GM12878 (cell line): ENCODE results near the gene LCOR. TPM values are rescaled to one million over a fixed set of nuclear protein-coding genes. Genes with fewer than 3 reads are reported as not detected.

Experiments used
- ATAC-seq: fragments of 200-7000 bp; cut with Tn5 transposase; 3 replicates; pipeline ENCODE4 v1.9.1; 2020; ENCODE audit warnings: mild to moderate bottlenecking, moderate library complexity
- BruUV-seq: library from RNA; stranded (reverse); fragments of 400-500 nt; replicated peaks from 2 replicates; lab custom pipeline; 2021; lab: Mats Ljungman, UMichigan
- CTCF ChIA-PET: fragments of 300-600 bp; sonication (Branson Sonifier 250); formaldehyde crosslinking; extraction: SDS; loops from one replicate; lab custom pipeline; 2021; ENCODE audit warnings: inconsistent platforms; lab: Yijun Ruan, JAX
- POLR2A ChIA-PET: fragments of 350-600 bp; formaldehyde crosslinking; extraction: SDS; loops from one replicate; lab custom pipeline; 2021; ENCODE audit warnings: inconsistent platforms; lab: Charles Lee
- RAD21 ChIA-PET: fragments of 300-600 bp; sonication (Branson Sonifier 250); formaldehyde crosslinking; loops from one replicate; lab custom pipeline; 2023; ENCODE audit warnings: antibody characterized with exemption; ENCODE audit not compliant: unreplicated experiment; lab: Charles Lee
- SMC1A ChIA-PET: fragments of 300-600 bp; sonication (Branson Sonifier 250); formaldehyde crosslinking; loops from one replicate; lab custom pipeline; 2023; ENCODE audit not compliant: unreplicated experiment, uncharacterized antibody; lab: Charles Lee
- DNase-seq: peaks from one replicate; pipeline ENCODE4 v3.0.0-alpha.2; 2011; ENCODE audit warnings: low read depth, low spot score
- FAIRE-seq: peaks from 3 replicates; lab custom pipeline; 2011; peaks lifted over from hg19 to GRCh38; lab: Jason Lieb, UNC
- H2AFZ ChIP-seq: 2 replicates; pipeline ENCODE4 v1.6.0; 2011; ENCODE audit warnings: low read depth, low read length, control low read depth; ENCODE audit not compliant: control insufficient read depth
- H3K27ac ChIP-seq: 2 replicates; pipeline ENCODE4 v1.5.1; 2011; ENCODE audit warnings: control low read depth; ENCODE audit not compliant: control insufficient read depth, insufficient read depth
- H3K27me3 ChIP-seq, 2 experiments: replicated peaks in 1 of 2; 2 replicates each; pipeline versions ENCODE4 v1.6.0 to v1.6.1; 2011; ENCODE audit warnings: low read length in 1 of 2; ENCODE audit not compliant: control insufficient read depth in 2 of 2, insufficient read depth in 2 of 2
- H3K36me3 ChIP-seq, 2 experiments: 2 replicates each; pipeline ENCODE4 v1.5.1; 2011; ENCODE audit warnings: low read length in 1 of 2; ENCODE audit not compliant: control insufficient read depth in 2 of 2, insufficient read depth in 2 of 2
- H3K4me1 ChIP-seq: 2 replicates; pipeline ENCODE4 v1.6.1; 2011; ENCODE audit warnings: mild to moderate bottlenecking, low read length, moderate library complexity, mixed read lengths; ENCODE audit not compliant: control insufficient read depth, insufficient read depth
- H3K4me2 ChIP-seq: 2 replicates; pipeline ENCODE4 v1.6.0; 2011; ENCODE audit warnings: control low read depth; ENCODE audit not compliant: control insufficient read depth, insufficient read depth
- H3K4me3 ChIP-seq: fragments of 200-600 bp; sonication (generic); 2 replicates; pipeline ENCODE4 v1.5.1; 2016
- H3K79me2 ChIP-seq: 2 replicates; pipeline ENCODE4 v1.6.0; 2011; ENCODE audit warnings: low read length; ENCODE audit not compliant: control insufficient read depth, insufficient read depth
- H3K9ac ChIP-seq: 2 replicates; pipeline ENCODE4 v1.8.0; 2011; ENCODE audit warnings: low read length, control low read depth, mixed read lengths; ENCODE audit not compliant: control insufficient read depth, insufficient read depth
- H3K9me3 ChIP-seq: replicated peaks from 3 replicates; pipeline ENCODE4 v1.5.1; 2011; ENCODE audit warnings: mild to moderate bottlenecking, low read length; ENCODE audit not compliant: control insufficient read depth, insufficient read depth
- H4K20me1 ChIP-seq: 2 replicates; pipeline ENCODE4 v1.6.0; 2011; ENCODE audit not compliant: control insufficient read depth, insufficient read depth
- CEBPB ChIP-seq, 2 experiments: fragments of 150-350 bp in 1 of 2; IDR thresholded peaks; 2 replicates each; pipeline ENCODE4 v1.6.1; 2012 to 2014; ENCODE audit warnings: low read depth in 2 of 2, low read length in 2 of 2, borderline replicate concordance in 1 of 2, inconsistent platforms in 1 of 2
- EZH2 ChIP-seq: IDR thresholded peaks from 2 replicates; pipeline ENCODE4 v1.6.1; 2012; ENCODE audit warnings: low read depth, mild to moderate bottlenecking, control low read depth, inconsistent platforms, low read length, borderline replicate concordance; ENCODE audit not compliant: control insufficient read depth
- FOXK2 ChIP-seq: fragments of 450-650 bp; IDR thresholded peaks from 2 replicates; pipeline ENCODE4 v1.6.1; 2017; ENCODE audit warnings: mild to moderate bottlenecking, moderate library complexity
- NFXL1 ChIP-seq: fragments of 450-650 bp; IDR thresholded peaks from 2 replicates; pipeline ENCODE4 v1.6.1; 2017; ENCODE audit warnings: antibody characterized with exemption, mild to moderate bottlenecking, borderline replicate concordance
- PML ChIP-seq: IDR thresholded peaks from 2 replicates; pipeline ENCODE4 v1.6.1; 2012; ENCODE audit warnings: low read length, inconsistent platforms
- POLR2A ChIP-seq: IDR thresholded peaks from 2 replicates; pipeline ENCODE4 v1.6.1; 2011; ENCODE audit warnings: low read depth, mild to moderate bottlenecking, low read length
- RAD21 ChIP-seq: IDR thresholded peaks from 2 replicates; pipeline ENCODE4 v1.6.1; 2011; ENCODE audit warnings: mild to moderate bottlenecking, low read depth, low read length, moderate library complexity; ENCODE audit not compliant: insufficient read depth
- RCOR1 ChIP-seq: conservative IDR thresholded peaks from 2 replicates; pipeline ENCODE4 v1.6.1; 2012; ENCODE audit warnings: low read depth, low read length, improper control_type of control experiment
- RUNX3 ChIP-seq: IDR thresholded peaks from 2 replicates; pipeline ENCODE4 v1.6.1; 2012; ENCODE audit warnings: low read length, inconsistent platforms
- SPI1 ChIP-seq: IDR thresholded peaks from 2 replicates; pipeline ENCODE4 v1.6.1; 2011; ENCODE audit warnings: low read depth, mild to moderate bottlenecking, low read length, moderate library complexity, borderline replicate concordance; ENCODE audit not compliant: insufficient read depth
- TBL1XR1 ChIP-seq: IDR thresholded peaks from 2 replicates; pipeline ENCODE4 v1.6.1; 2012; ENCODE audit warnings: low read depth, low read length, improper control_type of control experiment
- ZNF207 ChIP-seq: fragments of 450-650 bp; IDR thresholded peaks from 2 replicates; pipeline ENCODE4 v1.6.1; 2014; ENCODE audit warnings: antibody characterized with exemption, mild to moderate bottlenecking, borderline replicate concordance
- WGBS: methylation state at CpG from one replicate; pipeline ENCODE4 v1.1.6; 2016; ENCODE audit warnings: low lambda C conversion rate; ENCODE audit not compliant: insufficient replicate concordance, insufficient coverage; ENCODE audit errors: missing lambda C conversion rate; 5-methylcytosine and 5-hydroxymethylcytosine counted together
- in situ Hi-C: fragments of 300-500 bp; cut with MboI; formaldehyde crosslinking; loops from 9 replicates; pipeline ENCODE4 v1.14.3; 2018; ENCODE audit warnings: mixed read lengths
- intact Hi-C: fragments of 100-400 bp; cut with micrococcal nuclease; formaldehyde crosslinking; loops from one replicate; pipeline ENCODE4 v1.14.2; 2022; ENCODE audit not compliant: unreplicated experiment
- polyA plus RNA-seq, 11 experiments: library from polyadenylated mRNA; depleted of rRNA in 4 of 11; unstranded in 6 of 11; stranded (reverse) in 5 of 11; fragments of >200 nt; fragmentation: Nextera tagmentation in 4 of 11; fragmentation: Illumina TruSeq in 1 of 11; extraction: Ambion mirVana in 4 of 11; extraction: Trizol in 1 of 11; gene quantifications; 1 replicate in 1 of 11; 2 replicates in 10 of 11; pipeline versions ENCODE4 v1.2.1 to v1.2.3, GENCODE V29; 2011 to 2016; ENCODE audit warnings: inconsistent platforms in 2 of 11, missing spikeins in 2 of 11, low read depth in 1 of 11
- total RNA-seq, 4 experiments: library from RNA; depleted of rRNA in 3 of 4; stranded (reverse); fragments of >200 nt in 3 of 4; fragmentation: Illumina TruSeq in 1 of 4; extraction: Trizol in 1 of 4; gene quantifications; 2 replicates each; pipeline versions ENCODE4 v1.2.1 to v1.2.3, GENCODE V29; 2013 to 2021
- TF ChIP-seq, protein P1 (sequence below): IDR thresholded peaks from 2 replicates; pipeline ENCODE4 v1.6.1; 2011; ENCODE audit warnings: mild to moderate bottlenecking, low read depth, low read length, moderate library complexity; ENCODE audit not compliant: insufficient replicate concordance

LCOR gene
- total and polyA plus RNA-seq, 10 of the 15 experiments (the other 5 are each of a cell fraction or from before 2014, with no cell fraction given) = 1.6 to 22.0 (median 13.2) TPM

DNA sequence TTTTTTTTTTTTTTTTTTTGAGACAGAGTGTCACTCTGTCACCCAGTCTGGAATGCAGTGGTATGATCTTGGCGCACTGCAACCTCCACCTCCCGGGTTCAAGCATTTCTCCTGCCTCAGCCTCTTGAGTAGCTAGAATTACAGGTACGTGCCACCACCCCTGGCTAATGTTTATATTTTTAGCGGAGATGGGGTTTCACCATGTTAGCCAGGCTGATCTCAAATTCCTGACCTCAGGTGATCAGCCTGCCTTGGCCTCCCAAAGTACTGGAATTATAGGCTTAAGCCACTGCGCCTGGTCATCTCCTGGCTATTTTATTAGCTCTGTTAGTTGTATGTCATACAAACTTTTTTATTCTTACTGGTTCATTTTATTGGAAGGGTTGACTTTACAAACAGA lies 103.0 kb downstream of the LCOR start:
- no peaks in the 10 kb centered on the region; the same call in 1 of the 2 replicates for H3K79me2 ChIP-seq
- TF ChIP-seq TBL1XR1 (no peak), RCOR1 (no peak), POLR2A (no peak), FOXK2 (no peak)
- TF ChIP-seq, protein P1, sequence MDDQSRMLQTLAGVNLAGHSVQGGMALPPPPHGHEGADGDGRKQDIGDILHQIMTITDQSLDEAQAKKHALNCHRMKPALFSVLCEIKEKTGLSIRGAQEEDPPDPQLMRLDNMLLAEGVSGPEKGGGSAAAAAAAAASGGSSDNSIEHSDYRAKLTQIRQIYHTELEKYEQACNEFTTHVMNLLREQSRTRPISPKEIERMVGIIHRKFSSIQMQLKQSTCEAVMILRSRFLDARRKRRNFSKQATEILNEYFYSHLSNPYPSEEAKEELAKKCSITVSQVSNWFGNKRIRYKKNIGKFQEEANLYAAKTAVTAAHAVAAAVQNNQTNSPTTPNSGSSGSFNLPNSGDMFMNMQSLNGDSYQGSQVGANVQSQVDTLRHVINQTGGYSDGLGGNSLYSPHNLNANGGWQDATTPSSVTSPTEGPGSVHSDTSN = no peak
- no peaks in the 10 kb centered on the region for H4K20me1 ChIP-seq
- no peaks in the 10 kb centered on the region for H3K27me3 ChIP-seq
- ChIA-PET POLR2A (interaction anchor here (1.1 kb wide), 1 partner anchor 39 kb away, joined by 3 read pairs; no protein-coding TSS in a partner anchor), RAD21 (interaction anchor here (1.1 kb wide), 1 partner anchor 90 kb away, joined by 3 read pairs; no protein-coding TSS in a partner anchor), SMC1A (interaction anchor here (0.7 to 2.1 kb wide), 4 partner anchors 20 to 153 kb away, joined by 3 to 6 read pairs (median 3); no protein-coding TSS in a partner anchor), CTCF (interaction anchor here (1.1 to 3.4 kb wide), 5 partner anchors 11 to 90 kb away, joined by 3 to 12 read pairs (median 5); no protein-coding TSS in a partner anchor)
- H2AFZ ChIP-seq = no peak overlapping the region
- H3K27ac ChIP-seq = no peak overlapping the region
- H3K36me3 ChIP-seq = no peaks in the 10 kb centered on the region; a peak in 1 of 4 replicates
- H3K4me1 ChIP-seq = no peaks in the 10 kb centered on the region
- no TSS peak for BruUV-seq
- DNase-seq (no peak), FAIRE-seq (no peak), ATAC-seq (no peak)
- intact Hi-C loops = no loop called here
- in situ Hi-C loops = no loop called here
- H3K9ac ChIP-seq = no peak overlapping the region
- 98% methylated on average over 5 of the region's 5 CpGs for WGBS
- H3K4me2 ChIP-seq = no peak overlapping the region
- H3K9me3 ChIP-seq = no peaks in the 10 kb centered on the region; the same call in 1 of the 3 replicates
- H3K4me3 ChIP-seq = no peak overlapping the region

DNA sequence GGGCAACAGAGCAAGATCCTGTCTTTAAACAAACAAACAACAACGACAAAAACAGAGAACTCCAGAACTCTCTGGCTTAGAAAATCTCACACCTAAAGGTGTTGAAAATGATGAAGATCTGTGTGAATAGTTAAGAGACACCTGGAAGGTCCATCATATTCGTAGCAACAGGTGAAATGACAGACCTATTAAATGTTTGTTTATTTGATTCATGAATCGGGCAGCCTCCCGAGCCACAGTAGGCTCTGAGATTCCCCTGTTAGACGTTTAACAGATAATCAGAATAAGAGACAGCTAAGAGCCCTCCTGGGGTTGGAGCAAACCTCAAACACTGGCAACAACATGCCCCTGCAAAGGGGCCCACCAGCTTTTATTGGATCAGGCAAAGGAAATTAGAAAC lies 103.7 kb downstream of the LCOR start:
- DNase-seq = no peak
- POLR2A ChIA-PET = no interaction called here
- intact Hi-C loops = no loop called here
- Histone ChIP-seq H3K27ac (no peak overlapping the region), H2AFZ (no peak overlapping the region), H3K9ac (no peak overlapping the region), H4K20me1 (no peaks in the 10 kb centered on the region)
- no peak for FAIRE-seq
- SMC1A ChIA-PET = interaction anchor here (0.7 to 1.6 kb wide), 3 partner anchors 12 to 152 kb away, joined by 3 read pairs; no protein-coding TSS in a partner anchor
- 87% methylated on average over 5 of the region's 5 CpGs for WGBS
- CTCF ChIA-PET = interaction anchor here (1.1 to 3.4 kb wide), 4 partner anchors 10 to 89 kb away, joined by 3 to 12 read pairs (median 6); no protein-coding TSS in a partner anchor
- ATAC-seq = no peak
- no peak for TF ChIP-seq NFXL1
- no peak for TF ChIP-seq RAD21
- no peak for TF ChIP-seq RUNX3
- TF ChIP-seq ZNF207 = no peak
- no peak for TF ChIP-seq CEBPB (IDR thresholded peaks at IDR 0.05; ENCODE audit: borderline replicate concordance in 1 of 2, low read depth in 2 of 2, low read length in 2 of 2)
- TF ChIP-seq, protein P1 = no peak
- no peak for TF ChIP-seq PML
- TF ChIP-seq SPI1 = no peak
- TF ChIP-seq EZH2 = no peak
- TF ChIP-seq, all 136 proteins: peak for 0
- Histone ChIP-seq H3K79me2 (no peaks in the 10 kb centered on the region; the same call in 1 of the 2 replicates), H3K36me3 (no peaks in the 10 kb centered on the region; a peak in 1 of 4 replicates), H3K27me3 (no peaks in the 10 kb centered on the region), H3K4me2 (no peak overlapping the region), H3K4me1 (no peaks in the 10 kb centered on the region), H3K9me3 (no peaks in the 10 kb centered on the region; the same call in 1 of the 3 replicates), H3K4me3 (no peak overlapping the region)
- no TSS peak for BruUV-seq
- in situ Hi-C loops = no loop called here
- RAD21 ChIA-PET = no interaction called here
